GM12892 (cell line): ENCODE data around the gene TFAP2A.

ENCODE experiments used
- DNase-seq: peaks from one replicate; pipeline ENCODE4 v3.0.0; 2011; ENCODE audit not compliant: insufficient read length
- FAIRE-seq: peaks from 2 replicates; lab custom pipeline; 2011; peaks lifted over from hg19 to GRCh38; lab: Jason Lieb, UNC
- POLR2A ChIP-seq: IDR thresholded peaks from 2 replicates; pipeline ENCODE4 v1.6.1; 2011; ENCODE audit warnings: low read depth, low read length, control low read depth
- POLR2AphosphoS5 ChIP-seq: IDR thresholded peaks from 2 replicates; pipeline ENCODE4 v1.6.1; 2011; ENCODE audit warnings: low read depth, low read length, control low read depth
- TAF1 ChIP-seq: IDR thresholded peaks from 2 replicates; pipeline ENCODE4 v1.6.1; 2011; ENCODE audit warnings: low read depth, mild to moderate bottlenecking, control low read depth, low read length, borderline replicate concordance

TFAP2A gene

GRCh38 chr6:10350720-10351119 is 64.2 kb downstream of the TFAP2A start:
- FAIRE-seq (no peak), DNase-seq (no peak)
- no peak for TF ChIP-seq POLR2A
- TF ChIP-seq POLR2AphosphoS5 = no peak
- TF ChIP-seq TAF1 = no peak

GRCh38 chr6:10347561-10348327 is 67.1 kb downstream of the TFAP2A start:
- TF ChIP-seq POLR2AphosphoS5 (no peak), POLR2A (no peak), TAF1 (no peak)
- DNase-seq (no peak), FAIRE-seq (no peak)
